ENCODE results near the gene PIH1D1. TPM values are rescaled to one million over a fixed set of nuclear protein-coding genes. Genes with fewer than 3 reads are reported as not detected.

The PIH1D1 gene
- total RNA-seq, 2 experiments from 2014 or later, result 124 to 126 TPM

GRCh38 chr19:49459388-49459787, 7.8 kb upstream of the PIH1D1 start:
- H3K27ac Mint-ChIP-seq, result no peak overlapping the region
- CTCF ChIA-PET, result no interaction called here

GRCh38 chr19:49458567-49458903, 6.9 kb upstream of the PIH1D1 start:
- CTCF ChIA-PET, result interaction anchor here (0.7 to 1.7 kb wide), 2 partner anchors 11 to 18 kb away, joined by 3 to 4 read pairs; no protein-coding TSS in a partner anchor
- POLR2A ChIA-PET, result interaction anchor here (1.0 to 2.9 kb wide), 2 partner anchors 15 to 29 kb away, joined by 3 to 12 read pairs; partner anchors contain the start of gene RPL13A
- DNase-seq (no peak), ATAC-seq (no peak)
- Mint-ChIP-seq H3K27ac (peak overlapping the region; percentile 42), H3K4me3 (no peak overlapping the region), H3K4me1 (ENCODE audit: low read depth) (peaks cover 15% of the 10 kb centered on the region), H3K27me3 (no peaks in the 10 kb centered on the region), H3K36me3 (ENCODE audit: low read depth) (peaks cover 18% of the 10 kb centered on the region), H3K9me3 (no peaks in the 10 kb centered on the region)
- intact Hi-C loops (cut with micrococcal nuclease), result no loop called here
- no peak for TF ChIP-seq CTCF (IDR thresholded peaks at IDR 0.05)

More at GRCh38 chr19:49459388-49459787, 7.8 kb upstream of the PIH1D1 start:
- no peaks in the 10 kb centered on the region for H3K27me3 Mint-ChIP-seq
- peak; percentile 45 for ATAC-seq
- H3K4me1 Mint-ChIP-seq (ENCODE audit: low read depth), result peaks cover 13% of the 10 kb centered on the region
- H3K4me3 Mint-ChIP-seq, result no peak overlapping the region
- DNase-seq, result no peak
- POLR2A ChIA-PET, result interaction anchor here (1.0 to 2.9 kb wide), 3 partner anchors 29 to 50 kb away, joined by 3 to 12 read pairs (median 4); partner anchors contain the start of gene RPL13A
- intact Hi-C loops (cut with micrococcal nuclease), result no loop called here
- peaks cover 18% of the 10 kb centered on the region for H3K36me3 Mint-ChIP-seq (ENCODE audit: low read depth)
- no peaks in the 10 kb centered on the region for H3K9me3 Mint-ChIP-seq
- TF ChIP-seq CTCF (IDR thresholded peaks at IDR 0.05), result no peak

GRCh38 chr19:49456326-49456725, 4.7 kb upstream of the PIH1D1 start:
- H3K27ac Mint-ChIP-seq, result peak overlapping the region; percentile 25
- no peak for TF ChIP-seq CTCF (IDR thresholded peaks at IDR 0.05)
- ATAC-seq (no peak), DNase-seq (no peak)
- no peaks in the 10 kb centered on the region for H3K9me3 Mint-ChIP-seq
- peaks cover 28% of the 10 kb centered on the region for H3K4me1 Mint-ChIP-seq (ENCODE audit: low read depth)
- H3K27me3 Mint-ChIP-seq, result no peaks in the 10 kb centered on the region
- H3K4me3 Mint-ChIP-seq, result no peak overlapping the region
- H3K36me3 Mint-ChIP-seq (ENCODE audit: low read depth), result peaks cover 22% of the 10 kb centered on the region
- ChIA-PET POLR2A (interaction anchor here (0.9 to 3.5 kb wide), 3 partner anchors 17 to 32 kb away, joined by 3 to 15 read pairs (median 5); partner anchors contain the start of gene FLT3LG), CTCF (interaction anchor here (1.3 to 2.5 kb wide), 3 partner anchors 13 to 20 kb away, joined by 4 to 15 read pairs (median 6); no protein-coding TSS in a partner anchor)
- intact Hi-C loops (cut with micrococcal nuclease), result no loop called here

- ChIA-PET POLR2A (interaction anchor here (0.9 to 3.5 kb wide), 3 partner anchors 18 to 33 kb away, joined by 3 to 15 read pairs (median 5); partner anchors contain the start of gene FLT3LG), CTCF (interaction anchor here (1.3 to 2.5 kb wide), 3 partner anchors 14 to 21 kb away, joined by 4 to 15 read pairs (median 6); no protein-coding TSS in a partner anchor)
- Mint-ChIP-seq H3K27me3 (no peaks in the 10 kb centered on the region), H3K27ac (no peak overlapping the region), H3K9me3 (no peaks in the 10 kb centered on the region), H3K4me3 (no peak overlapping the region), H3K36me3 (ENCODE audit: low read depth) (peaks cover 23% of the 10 kb centered on the region), H3K4me1 (ENCODE audit: low read depth) (peaks cover 28% of the 10 kb centered on the region)
- TF ChIP-seq CTCF (IDR thresholded peaks at IDR 0.05), result no peak
- ATAC-seq (no peak), DNase-seq (no peak)
- intact Hi-C loops (cut with micrococcal nuclease), result no loop called here
Measured at GRCh38 chr19:49455773-49456172, 4.2 kb upstream of the PIH1D1 start.

- peak overlapping the region; percentile 100 for H3K27ac Mint-ChIP-seq
- peaks cover 45% of the 10 kb centered on the region for H3K4me1 Mint-ChIP-seq (ENCODE audit: low read depth)
- CTCF ChIA-PET, result interaction anchor here (0.9 to 5.0 kb wide), 7 partner anchors 8 to 93 kb away, joined by 3 to 33 read pairs (median 5); partner anchors contain the start of gene FLT3LG
- TF ChIP-seq CTCF (IDR thresholded peaks at IDR 0.05), result no peak
- H3K27me3 Mint-ChIP-seq, result no peaks in the 10 kb centered on the region
- peak; percentile 26 for DNase-seq
- no peaks in the 10 kb centered on the region for H3K9me3 Mint-ChIP-seq
- peaks cover 33% of the 10 kb centered on the region for H3K36me3 Mint-ChIP-seq (ENCODE audit: low read depth)
- no peak for ATAC-seq
- intact Hi-C loops (cut with micrococcal nuclease), result no loop called here
- POLR2A ChIA-PET, result interaction anchor here (0.6 to 3.5 kb wide), 7 partner anchors 12 to 46 kb away, joined by 3 to 15 read pairs (median 5); no protein-coding TSS in a partner anchor
- peak overlapping the region; percentile 93 for H3K4me3 Mint-ChIP-seq
Measured at GRCh38 chr19:49453757-49454240, 2.2 kb upstream of the PIH1D1 start.

Data from activated CD8-positive, alpha-beta T cell treated with anti-CD3 and anti-CD28 coated beads for 36 hours (primary cell).